IPS-11a (cell line): ENCODE results near the gene RIPOR3.
"Not testable (repeated sequence)": the region's sequence is repeated elsewhere in the genome, so short reads cannot be mapped to it uniquely, and the experiment has no call there.

Experiments used
- H3K4me3 ChIP-seq: one replicate; pipeline ENCODE4 v1.5.1; 2013; ENCODE audit warnings: low read depth, low read length, control low read depth

RIPOR3 gene

DNA sequence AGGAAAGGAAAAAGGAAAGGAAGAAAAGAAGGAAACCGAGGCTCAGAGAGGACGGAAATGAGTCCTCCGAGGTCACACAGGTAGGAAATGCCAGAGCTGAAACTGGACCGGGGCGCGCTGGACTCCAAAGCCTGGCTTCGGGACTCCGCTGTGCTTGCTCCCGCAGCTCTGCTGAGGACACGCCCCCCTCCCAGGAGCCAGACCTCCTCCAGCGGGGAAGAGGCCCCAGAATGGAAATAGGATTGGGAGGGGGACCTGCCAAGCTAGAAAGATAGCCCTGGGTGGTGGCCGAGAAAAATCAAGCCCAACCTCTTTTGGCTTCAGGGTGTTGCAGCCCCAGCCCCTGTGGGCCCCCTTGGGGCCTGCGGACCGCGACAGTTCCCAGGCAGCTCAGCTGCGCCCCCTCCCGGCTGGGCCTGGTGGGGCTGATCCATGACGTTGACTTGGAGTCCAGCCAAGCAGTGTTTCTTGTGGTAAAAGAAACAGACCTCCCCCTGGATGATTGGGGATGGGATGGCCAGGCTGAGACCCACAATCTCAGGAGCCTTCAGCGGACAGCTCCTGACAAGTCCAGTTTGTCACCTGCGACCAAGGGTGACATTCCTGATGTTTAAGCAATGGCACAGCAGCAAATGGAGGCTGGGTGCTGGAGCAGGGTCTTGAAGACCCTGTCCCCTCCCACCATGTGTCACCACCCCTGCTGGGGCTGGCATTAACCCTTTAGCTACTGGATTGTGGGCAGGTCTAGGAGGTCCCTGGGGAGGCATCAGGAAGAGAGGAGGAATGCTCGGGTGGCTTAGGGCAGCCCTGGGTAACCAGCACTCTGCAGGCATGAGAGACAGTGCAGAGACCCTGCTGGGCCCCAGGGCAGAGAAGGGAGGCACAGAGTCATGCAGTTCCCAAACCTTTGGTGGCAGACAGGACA is 55.4 kb downstream of the RIPOR3 start:
- no peak overlapping the region for H3K4me3 ChIP-seq

DNA sequence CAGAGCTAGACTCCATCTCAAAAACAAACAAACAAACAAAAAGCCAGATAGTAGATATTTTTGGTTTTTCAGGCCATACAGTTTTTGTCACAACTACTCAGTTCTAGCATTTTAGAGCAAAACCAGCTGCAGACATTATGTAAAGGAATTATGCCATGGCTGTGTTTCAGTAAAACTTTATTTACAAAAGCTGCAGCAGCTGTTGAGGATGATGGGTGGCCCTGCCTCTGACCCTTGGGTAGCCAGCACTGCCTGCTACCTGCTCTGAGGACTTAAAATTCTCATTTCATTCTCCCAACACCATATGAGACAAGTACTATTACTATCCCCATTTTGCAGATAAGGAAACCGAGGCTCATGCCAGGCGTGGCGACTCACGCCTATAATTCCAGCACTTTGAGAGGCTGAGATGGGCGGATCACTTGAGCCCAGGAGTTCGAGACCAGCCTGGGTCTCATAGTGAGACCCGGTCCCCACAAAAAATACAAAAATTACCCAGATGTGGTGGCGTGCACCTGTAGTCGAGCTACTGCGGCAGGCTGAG is 56.3 kb downstream of the RIPOR3 start:
- no peak overlapping the region for H3K4me3 ChIP-seq

DNA sequence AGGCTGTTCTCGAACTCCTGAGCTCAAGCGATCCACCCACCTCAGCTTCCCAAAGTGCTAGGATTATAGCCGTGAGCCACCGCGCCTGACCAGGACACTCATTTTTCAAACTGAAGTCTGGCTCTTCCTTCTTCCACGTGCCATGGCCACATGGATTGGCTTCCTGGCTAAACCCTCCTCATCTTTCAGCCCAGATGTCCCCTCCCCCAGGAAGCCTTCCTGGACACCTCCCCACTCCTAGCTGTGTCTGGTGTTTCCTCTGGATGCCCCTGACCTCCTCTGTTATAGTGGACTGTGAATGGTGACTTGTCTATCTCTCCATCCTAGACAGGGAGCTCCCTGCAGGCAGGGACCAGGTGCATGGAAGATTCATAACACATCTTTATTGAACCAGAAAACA is 57.2 kb downstream of the RIPOR3 start:
- no peak overlapping the region for H3K4me3 ChIP-seq

DNA sequence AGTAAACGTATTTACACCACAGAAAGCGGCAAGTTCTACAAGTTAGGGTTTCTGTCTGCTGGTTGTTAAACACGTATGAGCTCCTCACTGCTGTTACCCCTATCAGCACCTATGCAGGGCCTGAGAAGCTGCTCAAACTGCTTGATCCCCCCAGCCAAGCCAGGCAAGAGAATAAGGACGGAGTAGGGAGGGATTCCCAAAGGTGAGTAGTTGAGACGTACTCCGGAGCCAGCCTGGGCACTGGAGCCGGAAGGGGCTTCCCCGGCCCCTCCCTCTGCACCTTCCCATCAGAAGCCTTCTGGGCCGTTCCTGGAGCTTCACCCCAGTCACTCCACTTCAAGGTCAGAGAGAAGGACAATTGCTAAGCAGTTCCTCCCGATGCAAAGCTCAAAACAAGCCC is 58.0 kb downstream of the RIPOR3 start:
- H3K4me3 ChIP-seq = no peak overlapping the region

DNA sequence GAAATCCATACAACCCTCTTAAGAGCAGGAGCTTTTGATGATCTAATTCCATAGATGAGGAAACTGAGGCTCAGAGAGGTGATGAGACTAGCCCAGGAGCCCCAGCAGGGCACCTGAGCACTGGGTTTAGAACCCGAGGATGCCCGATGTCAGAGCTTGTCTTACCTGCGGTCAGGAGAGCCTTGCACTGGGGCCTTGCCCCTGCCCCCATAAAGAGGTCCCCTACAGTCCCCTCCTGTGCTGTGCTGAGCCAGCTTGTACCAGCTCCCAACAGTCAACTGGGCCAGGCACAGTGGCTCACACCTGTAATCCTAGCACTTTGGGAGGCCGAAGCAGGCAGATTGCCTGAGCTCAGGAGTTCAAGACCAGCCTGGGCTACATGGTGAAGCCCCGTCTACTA is 58.6 kb downstream of the RIPOR3 start:
- no peak overlapping the region for H3K4me3 ChIP-seq

DNA sequence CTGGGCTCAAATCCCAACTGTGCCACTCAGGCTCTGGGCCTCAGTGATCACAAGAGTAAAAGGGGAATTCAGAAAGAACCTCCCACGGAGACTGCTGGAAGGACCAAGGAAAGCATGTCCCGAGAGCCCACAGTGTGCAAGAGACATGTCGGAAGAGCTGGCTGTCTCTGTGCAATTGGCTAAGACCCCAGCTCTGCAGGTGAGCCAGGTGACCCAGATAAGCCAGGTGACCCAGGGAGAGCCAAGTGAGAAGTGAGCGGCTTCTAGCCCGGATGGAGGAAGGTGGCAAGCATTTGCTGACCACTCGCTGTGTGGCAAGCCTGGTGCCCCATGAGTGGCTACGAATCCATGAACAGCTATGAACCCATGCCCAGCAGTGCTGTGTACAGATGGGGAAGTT is 59.1 kb downstream of the RIPOR3 start:
- no peak overlapping the region for H3K4me3 ChIP-seq

DNA sequence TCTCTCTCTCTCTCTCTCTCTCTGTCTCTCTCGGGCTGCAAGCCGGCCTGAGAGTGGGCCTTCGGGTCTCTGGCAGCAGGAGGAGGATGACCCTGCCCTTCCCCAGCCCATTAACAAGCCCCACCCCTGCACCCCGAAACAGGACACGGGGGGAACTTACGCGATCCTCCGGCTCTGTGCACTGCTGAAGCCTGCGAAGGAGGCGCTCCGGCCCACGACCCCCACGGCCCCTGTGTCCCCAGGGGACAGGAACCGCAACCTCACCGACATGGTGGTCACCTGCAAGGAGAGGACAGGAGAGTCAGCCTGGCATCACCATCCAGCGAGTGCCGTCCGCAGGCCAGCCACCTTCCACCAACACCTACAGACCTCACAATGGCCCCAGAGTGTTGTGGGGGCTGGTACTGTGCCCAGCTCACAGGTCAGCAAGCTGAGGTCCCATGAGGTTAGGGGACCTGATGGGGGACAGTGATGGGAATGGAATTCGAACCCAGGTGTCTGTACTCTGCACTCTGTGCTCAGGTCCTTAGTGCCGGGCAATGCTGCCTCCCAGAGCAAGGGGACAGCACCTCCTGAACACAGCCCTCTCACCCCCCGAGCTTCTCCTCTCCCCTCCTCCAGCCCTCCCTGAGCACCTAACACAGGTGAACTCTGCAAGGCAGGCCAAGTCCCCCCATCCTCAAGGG is 60.6 kb downstream of the RIPOR3 start:
- no peak overlapping the region for H3K4me3 ChIP-seq

DNA sequence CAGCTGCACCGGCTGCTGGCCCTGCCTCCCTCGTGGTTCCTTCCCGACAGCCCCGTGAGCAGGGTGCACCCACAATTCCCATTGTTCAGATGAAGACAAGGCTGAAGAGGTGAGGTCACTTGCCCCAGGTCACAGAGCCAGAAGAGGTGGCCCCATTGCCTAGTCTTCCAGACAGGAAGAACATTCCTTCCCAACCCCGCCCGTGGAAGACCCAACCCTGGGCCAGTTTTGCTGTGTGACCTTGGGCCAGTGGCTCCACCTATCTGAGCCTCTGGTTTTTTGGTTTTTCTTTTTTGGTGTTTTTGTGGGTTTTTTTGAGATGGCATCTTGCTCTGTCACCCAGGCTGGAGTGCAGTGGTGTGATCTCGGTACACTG is 61.7 kb downstream of the RIPOR3 start:
- H3K4me3 ChIP-seq = no peak overlapping the region

DNA sequence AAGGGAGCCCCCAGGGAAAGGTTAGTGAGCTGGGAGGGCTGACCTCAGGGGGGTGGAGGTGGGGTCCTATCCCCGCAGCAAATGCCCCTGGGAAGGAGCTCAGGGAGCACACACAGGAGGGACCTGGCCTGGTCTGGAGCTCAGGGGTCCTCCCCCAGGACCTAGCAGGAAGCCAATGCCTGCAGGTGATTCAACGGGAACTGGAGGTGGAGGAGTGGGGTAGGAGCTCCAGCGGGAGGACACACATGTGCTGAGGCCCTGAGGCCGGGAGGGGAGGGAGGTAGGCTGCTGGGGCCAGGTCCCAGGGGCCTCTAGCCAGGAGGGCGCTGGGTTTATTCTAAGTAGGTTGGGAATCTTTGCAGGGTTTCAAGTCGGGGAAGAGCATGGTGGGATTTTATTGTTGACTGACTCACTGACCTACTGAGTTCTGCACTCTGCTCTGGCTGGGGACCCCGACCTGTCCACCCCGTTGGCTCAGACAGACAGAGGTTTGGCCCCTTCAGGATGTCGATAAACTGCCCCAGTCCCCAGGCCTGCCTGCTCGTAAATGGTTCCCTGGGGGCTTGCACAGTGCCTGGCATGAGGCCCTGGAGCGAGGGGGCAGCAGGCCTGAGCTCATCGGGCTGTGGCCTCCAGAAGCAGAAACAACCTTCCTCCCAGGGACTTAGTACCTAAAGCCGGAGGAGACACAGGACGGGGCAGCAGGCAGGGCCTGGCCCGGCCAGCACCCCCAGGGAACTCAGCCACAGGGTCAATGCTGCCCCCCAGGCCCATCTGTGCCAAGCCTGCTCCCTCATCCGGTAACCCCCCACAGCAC is 62.3 kb downstream of the RIPOR3 start:
- H3K4me3 ChIP-seq = no peak overlapping the region

DNA sequence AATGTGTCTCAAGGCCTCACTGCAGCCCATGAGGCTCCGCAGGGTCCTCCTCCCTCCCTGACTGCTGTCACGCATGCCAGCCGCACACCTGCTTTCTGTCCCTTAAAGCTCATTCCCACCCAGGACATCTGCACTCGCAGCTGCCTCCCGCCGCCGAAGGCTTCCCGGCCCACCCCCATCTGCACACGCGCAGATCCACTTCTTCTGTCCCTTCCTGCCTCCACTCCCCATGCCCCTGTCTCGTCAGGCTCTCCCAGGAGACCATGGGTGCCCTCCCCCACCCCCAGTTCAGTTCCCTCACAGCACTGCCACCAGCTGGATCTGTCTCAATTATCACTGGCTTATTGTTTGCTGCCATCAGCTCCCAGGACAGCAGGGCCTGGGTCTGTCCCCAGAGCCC is 63.0 kb downstream of the RIPOR3 start:
- H3K4me3 ChIP-seq = no peak overlapping the region

DNA sequence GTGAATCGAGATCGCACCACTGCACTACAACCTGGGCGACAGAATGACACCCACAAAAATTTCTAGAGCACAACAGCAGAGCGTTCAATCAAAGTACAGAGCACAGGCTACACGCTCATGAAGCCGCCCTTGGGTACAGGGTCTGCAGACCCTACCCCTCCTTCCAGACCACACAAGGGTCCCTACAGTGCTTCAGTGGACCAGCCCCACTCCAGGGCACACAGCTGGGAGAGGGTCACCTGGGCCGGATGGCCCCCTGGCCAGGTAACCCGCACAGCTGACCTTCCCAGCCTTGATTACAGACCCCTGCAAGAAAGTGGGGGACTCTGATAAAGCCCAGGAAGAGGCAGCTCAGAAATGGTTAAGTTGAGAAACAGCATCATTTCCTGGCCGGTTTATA is 63.6 kb downstream of the RIPOR3 start:
- no peak overlapping the region for H3K4me3 ChIP-seq

DNA sequence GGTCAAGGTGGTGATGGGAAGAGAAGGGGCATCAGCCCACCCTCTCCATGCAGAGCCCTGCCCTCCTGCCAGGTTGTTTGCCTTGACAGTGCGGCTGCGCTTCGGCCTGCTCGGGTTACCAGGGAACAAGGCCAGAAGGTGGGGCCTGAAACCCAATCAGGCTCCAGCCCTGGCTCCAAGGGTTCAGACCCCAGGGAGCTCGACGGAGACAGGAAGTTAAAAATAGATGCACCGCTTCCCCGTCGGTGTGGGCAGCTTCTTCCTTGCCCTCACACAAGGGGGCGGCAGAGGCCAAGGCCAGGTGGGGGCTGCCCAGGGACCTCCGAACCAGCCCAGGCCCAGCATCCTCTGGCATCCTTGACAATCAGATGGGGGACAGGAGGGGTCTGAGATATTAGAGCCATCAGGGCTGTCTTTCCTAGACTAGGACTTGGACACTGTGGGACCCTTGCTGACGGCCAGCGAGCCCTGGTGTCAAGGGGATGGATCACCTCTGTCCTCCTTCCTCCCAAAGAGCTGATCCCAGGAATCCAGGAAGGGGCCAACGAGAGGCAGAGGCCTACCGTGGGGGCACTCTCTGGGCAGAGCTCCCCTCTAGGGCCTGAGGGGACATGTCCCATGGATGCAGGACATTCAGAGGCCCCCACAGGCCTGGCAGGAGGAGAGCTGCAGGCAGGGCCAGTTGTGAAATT is 65.2 kb downstream of the RIPOR3 start:
- no peak overlapping the region for H3K4me3 ChIP-seq

DNA sequence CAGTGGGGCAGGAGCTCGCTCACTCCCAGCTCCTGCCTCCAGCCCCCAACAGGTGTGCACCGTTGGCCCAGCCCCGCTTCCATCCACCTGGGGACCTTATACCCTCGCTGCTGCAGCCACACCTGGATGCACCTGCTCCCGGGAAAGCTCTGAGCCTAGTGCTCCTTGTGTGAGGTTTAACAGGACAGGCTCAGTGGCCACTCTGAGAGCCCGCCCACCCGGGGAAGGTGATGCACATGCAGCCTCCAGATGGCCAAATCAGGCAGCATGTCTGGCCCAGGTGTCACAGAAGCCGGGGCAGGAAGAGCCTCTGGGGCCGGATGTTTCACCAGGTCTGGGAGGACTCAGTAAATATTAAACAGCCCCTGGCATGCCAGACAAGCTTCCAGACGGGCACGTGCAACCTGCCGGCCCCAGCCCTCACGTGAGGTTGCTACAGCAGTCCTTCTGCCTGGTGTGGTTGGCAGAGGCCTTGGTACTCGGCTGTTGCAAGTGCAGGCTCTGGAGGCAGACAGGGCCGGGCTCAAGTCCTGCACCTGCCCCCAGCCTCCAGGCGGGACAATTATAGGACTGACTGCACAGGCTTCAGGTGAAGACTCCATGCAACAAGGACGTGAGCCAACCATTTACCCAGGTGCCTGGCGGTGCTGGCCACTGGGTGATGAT is 66.9 kb downstream of the RIPOR3 start:
- H3K4me3 ChIP-seq = no peak overlapping the region

DNA sequence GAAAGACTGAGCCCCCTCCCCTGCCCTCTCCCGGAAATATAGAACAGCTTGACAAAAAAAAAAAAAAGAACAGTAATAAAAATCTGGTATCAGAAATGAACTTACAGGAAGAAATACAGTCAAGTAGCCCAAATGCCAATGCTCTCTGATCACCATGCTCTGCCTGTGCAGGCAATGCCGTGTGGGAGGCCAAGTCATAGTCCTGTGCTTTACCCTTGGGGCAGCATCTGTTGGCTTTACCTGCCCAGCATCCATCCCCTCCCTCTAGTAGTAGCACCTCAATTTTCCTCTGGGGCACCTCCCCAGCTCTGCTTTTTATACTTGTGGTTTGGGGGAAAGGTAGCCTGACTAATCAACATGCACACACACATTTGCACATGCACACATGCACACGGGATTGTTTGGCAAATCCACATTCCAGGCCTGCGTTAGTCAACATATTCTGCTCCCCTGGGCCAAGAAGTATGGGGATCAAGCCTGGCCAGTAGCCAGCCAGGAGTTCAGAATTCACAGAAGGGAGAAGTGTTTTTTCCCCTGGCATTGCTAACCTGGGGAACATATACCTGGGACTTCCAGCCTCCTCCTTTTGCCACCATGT is 70.2 kb downstream of the RIPOR3 start:
- H3K4me3 ChIP-seq = no peak overlapping the region

DNA sequence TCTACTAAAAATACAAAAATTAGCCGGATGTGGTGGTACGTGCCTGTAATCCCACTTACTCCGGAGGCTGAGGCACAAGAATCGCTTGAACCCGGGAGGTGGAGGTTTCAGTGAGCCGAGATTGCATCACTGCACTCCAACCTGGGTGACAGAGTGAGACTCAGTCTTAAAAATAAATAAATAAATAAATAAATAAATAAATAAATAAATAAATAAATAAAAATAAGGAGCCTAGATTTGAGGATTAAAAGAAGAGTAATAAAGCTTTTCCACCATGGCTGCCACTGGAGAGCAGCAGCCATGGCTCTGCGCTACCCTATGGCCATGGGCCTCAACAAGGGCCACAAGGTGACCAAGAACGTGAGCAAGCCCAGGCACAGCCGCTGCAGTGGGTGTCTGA is 70.9 kb downstream of the RIPOR3 start:
- H3K4me3 ChIP-seq = not testable (repeated sequence)

DNA sequence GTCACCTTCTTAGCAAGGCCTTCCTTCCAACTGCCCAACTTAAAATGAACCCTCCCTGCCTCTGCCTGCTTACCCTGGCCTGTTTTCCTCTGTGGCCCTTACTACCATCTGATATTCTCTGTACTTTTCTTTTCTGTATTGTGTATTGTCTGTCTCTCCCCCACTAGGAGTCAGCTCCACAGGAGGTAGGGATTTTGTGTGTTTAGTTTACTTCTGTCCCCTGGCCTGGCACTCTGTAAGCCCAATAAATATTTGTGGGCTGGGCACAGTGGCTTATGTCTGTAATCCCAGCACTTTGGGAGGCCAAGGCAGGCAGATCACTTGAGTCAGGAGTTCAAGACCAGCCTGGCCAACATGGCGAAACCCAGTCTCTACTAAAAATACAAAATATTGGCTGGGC is 72.8 kb downstream of the RIPOR3 start:
- no peak overlapping the region for H3K4me3 ChIP-seq

DNA sequence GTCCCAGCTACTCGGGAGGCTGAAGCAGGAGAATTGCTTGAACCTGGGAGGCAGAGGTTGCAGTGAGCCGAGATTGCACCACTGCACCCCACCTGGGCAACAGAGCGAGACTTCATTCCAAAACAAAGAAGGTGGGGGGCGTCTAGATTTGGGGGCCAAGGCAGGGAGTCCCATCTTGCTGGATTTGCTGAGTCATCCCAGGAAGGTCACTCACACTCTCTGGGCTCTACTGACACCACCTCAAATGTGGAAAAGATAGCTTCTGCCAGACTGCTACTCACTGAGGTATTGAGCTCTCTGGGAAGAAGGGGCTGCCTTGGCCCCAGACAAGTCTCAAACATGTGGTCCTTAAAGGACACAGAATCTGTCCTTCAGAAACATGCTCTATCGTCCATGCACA is 74.3 kb downstream of the RIPOR3 start:
- H3K4me3 ChIP-seq = no peak overlapping the region

DNA sequence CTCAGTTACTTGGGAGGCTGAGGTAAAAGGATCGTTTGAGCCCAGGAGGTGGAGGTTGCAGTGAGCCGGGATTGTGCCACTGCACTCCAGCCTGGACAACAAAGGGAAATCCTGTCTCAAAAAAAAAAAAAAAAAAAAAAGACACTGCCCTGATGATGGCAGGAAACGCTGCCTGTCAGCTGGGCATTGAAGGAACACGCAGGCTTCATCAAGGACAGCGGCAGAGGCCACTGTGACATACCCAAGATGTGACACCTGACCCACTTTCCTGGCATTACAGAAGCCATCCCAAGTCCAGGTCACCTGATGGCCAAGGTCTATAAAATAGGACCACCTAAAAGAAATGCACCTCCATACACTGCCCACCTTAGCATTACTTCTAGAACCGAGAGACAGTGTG is 75.9 kb downstream of the RIPOR3 start:
- H3K4me3 ChIP-seq = no peak overlapping the region

DNA sequence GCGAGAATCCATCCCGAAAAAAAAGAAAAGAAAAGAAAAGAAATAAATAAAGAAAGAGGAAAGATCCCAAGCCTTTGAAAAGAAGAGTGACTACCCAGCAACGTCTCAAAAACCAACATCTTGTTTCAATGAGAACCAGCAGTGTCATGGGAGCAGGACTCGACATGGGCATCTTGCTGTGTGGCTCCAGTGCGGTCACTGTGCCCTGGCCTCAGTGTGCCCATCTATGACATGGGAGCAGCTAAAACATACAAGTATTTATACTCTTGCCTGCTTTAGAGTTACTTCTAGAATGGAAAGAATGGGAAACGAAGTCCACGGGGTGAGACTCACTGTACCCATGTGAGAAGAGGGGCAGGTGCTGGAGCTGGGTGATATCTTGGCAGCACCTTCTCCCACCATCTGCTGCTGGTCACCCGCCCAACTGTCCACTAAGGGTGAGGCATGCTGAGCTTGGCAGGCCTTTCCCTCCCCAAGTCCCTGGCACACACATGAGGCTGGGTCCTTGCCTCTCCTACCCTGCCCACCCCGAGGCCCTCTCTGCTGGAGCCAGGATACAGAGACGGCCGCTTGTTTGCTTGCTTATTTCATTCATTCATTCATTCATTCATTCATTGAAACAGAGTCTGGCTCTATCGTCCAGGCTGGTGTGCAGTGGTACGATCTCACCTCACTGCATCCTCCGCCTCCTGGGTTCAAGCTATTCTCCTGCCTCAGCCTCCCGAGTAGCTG is 77.7 kb downstream of the RIPOR3 start:
- no peak overlapping the region for H3K4me3 ChIP-seq
